HG03025 (cell line): ENCODE data around the gene ANAPC7.
"Not testable (repeated sequence)": the region's sequence is repeated elsewhere in the genome, so short reads cannot be mapped to it uniquely, and the experiment has no call there.

ENCODE experiments used
- ATAC-seq: cut with Tn5 transposase; IDR thresholded peaks from one replicate; pipeline ENCODE4 v1.9.1; 2021; ENCODE audit warnings: mild to moderate bottlenecking, moderate library complexity; ENCODE audit not compliant: unreplicated experiment, low FRiP score

ANAPC7 gene

DNA sequence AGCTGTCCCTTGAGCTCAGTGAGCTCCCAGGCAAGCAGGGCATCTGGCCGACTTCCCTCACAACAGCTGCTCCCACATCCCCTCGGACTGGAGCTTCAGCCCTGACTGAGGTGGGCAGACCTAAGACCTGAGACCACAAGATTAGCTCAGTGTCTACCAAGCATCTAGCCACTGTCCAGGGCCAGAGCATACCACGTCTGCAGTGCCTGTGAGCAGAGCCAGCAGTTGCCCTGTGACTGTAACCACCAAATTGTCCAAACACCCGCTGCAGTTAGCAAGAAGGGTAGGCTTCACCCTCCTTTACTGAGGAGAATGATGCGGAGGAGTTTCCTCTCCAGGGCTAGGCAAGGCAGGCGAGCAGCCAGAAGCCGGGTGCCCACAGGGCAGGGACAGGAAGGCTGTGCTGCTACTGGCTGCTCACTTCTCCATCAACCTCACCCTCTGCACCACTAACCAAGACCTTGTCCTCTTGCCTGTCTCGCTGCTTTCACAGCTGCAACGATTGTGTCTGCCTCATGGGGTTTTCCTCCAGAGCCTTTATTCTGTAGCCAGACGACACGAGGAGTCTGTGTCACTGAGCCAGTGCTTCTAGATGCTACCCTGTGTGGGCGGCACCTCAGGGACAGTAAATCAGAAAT, 53.9 kb downstream of the ANAPC7 start:
- ATAC-seq = no peak

DNA sequence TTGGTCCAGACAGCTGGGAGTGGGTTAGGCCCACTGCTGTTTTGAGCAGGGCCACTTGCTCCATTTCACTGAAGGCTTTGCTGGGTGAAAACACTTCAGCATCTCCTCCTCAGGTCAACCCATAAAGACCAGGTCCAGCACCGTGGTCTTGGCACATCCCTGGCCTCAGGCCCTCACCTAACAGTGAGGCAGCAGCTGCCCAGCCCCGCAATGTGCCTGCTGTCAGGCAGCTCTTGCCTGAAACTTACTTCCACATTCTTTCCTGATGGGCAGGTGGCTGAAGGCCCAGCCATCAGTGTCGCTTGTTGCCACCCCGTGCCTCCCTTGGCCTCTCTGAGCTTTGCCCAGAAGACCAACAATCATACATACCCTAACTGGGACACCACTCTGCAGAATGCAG, 54.4 kb downstream of the ANAPC7 start:
- ATAC-seq = no peak

DNA sequence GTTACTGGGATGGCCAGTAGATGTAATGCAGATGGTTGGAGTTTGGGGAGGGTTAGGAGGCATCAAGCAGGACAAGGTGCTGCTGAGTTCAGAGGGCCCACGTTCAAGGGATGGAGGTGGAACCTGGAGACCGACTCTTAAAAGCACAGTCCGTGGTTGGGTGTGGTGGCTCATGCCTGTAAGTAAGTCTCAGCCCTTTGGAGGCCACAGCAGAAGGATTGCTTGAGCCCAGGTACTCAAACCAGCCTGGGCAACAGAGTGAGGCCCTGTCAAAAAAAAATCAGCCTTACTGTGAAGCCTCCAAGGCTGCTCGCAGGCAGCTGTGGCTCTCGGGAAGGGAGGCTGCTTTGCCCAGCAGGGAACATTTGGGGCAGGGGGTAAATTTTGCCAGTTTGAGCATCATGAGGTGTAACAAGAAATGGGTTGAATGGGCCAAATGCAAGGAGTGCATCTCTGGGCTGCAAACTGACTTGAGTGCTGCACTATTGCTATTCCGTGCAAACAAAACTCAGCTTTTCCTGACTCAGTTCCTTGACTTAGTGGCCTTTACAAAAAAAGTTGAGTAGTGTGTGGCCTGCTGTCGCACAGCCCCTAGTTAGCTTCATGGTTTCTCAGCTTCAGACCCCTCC, 55.0 kb downstream of the ANAPC7 start:
- no peak for ATAC-seq

DNA sequence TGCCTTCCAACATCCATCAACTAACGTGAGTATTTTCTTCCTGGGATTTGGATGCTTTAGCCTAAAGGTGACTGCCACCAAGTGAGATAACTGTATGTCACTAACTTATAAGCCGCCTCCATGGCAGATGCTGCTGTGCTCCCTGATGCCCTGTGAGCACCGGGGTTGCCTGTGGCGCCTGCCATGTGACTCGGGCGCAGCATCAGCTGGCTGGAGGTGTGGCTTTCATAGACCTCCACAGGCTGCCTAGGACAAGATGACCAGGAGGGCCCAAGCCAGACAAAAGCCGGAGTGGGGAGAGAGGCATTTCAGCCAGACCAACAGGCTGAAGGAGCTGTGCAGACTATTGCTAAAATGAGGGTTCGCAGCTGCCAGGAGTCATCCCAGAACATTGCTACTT, 55.7 kb downstream of the ANAPC7 start:
- no peak for ATAC-seq

DNA sequence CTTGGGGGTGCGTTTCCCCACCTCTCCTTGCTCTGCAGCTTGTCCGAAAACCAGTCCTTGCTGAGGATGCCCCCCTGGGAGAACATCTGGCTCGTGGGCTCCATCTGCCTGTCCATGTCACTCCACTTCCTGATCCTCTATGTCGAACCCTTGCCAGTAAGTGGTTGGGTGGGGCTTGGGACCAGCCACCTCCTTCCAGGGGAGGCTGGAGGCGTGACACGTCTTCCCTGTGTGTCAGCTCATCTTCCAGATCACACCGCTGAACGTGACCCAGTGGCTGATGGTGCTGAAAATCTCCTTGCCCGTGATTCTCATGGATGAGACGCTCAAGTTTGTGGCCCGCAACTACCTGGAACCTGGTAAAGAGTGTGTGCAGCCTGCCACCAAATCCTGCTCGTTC, 57.5 kb downstream of the ANAPC7 start:
- no peak for ATAC-seq

DNA sequence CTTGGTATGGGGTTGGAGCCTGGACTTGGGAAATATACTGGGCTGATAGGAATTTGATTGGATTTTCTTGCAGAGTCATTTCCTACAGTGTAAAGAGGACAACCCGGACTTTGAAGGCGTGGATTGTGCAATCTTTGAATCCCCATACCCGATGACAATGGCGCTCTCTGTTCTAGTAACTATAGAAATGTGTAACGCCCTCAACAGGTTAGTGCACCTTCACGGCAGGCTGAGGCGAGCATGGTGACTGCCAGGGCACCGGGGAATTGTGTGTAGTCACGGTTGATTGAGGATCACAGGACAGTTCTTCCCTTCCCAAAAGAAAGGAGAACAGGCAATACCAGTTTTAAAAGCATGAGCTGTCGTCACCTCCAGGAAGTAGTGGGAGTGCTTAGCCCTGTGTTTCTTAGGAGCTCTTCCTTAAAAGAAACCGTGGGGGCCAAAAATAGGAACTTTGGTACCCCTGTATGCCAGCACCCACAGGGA, 58.3 kb downstream of the ANAPC7 start:
- ATAC-seq = no peak

DNA sequence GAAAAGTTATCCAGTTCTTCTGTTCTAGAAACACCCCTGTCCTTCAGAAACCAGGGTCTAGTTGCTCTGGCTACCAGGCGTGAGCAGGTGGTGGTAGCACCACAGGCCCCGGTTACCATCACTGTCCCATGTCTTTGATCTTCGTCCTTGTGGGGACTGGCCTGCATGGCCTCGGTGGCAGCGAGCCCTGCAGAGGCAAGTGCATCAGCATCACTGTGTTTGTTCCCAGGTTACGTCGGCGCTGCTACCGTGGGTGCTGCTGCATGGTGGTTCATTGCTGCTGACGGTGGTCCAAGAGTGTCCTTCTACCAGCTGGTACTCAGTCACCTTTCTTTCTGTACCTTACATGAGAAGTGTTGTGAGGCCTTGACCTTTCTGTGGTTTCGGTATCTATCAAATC, 58.9 kb downstream of the ANAPC7 start:
- ATAC-seq = no peak

DNA sequence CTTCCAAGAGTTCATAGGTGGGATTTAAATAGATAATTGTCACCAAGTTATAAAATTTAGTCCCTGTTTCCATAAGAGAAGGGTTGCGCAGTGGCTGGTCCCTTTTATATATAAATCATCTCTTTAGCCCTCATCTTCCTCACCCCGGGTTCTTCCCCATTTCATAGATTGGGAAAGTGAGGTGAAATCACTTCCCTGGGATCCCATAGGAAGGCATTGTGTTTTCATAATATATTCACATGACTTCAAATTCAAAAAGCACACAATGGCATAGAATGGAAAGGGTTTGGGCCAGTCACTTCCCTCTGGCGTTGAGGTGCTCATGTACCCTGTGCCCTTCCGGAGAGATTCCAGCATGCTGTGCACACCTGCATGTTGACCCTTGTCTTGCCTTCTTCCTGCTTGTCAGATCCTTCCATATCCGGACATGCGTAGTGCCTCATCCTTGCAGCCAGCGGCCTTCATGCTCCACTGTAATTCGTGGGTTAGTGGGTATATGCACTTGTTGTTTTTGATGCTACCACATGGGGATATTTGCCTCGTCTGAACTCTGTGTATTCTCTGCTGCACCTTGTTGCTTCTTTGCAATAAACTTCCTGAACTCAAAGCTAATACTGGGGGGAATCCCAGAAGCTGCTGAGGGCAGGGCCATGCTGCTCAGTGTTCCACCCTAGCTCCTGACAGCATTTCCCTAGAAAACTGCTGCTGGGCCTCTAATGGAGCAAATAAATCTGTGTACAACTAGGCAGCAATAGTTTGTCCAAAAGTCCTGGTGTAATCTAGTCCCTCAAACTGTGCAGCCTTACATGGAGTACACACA, 59.6 kb downstream of the ANAPC7 start:
- no peak for ATAC-seq

DNA sequence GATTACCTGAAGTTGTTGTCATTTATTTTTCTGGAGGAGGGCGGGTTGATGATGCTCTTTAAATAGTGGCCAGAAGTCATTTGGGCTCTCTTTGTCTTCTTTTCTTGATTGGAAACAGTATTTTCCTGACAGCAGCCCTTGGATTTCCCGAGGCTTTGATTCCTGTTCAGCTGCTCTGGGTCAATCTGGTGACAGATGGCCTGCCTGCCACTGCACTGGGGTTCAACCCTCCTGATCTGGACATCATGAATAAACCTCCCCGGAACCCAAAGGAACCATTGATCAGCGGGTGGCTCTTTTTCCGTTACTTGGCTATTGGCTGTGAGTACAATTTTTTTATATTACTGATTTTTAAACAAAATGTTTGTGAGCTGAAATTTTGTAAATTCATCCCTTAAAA, 60.4 kb downstream of the ANAPC7 start:
- no peak for ATAC-seq

DNA sequence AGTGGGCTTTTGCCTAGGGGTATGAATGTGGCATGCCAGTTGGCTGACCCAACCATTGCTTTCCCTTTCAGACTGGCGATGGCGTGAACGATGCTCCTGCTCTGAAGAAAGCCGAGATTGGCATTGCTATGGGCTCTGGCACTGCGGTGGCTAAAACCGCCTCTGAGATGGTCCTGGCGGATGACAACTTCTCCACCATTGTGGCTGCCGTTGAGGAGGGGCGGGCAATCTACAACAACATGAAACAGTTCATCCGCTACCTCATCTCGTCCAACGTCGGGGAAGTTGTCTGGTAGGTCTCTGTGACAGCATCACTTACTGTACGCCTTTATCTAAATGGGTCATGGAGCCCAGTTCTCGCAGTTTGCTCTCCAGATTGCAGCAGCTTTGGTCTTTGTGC, 61.4 kb downstream of the ANAPC7 start:
- no peak for ATAC-seq

DNA sequence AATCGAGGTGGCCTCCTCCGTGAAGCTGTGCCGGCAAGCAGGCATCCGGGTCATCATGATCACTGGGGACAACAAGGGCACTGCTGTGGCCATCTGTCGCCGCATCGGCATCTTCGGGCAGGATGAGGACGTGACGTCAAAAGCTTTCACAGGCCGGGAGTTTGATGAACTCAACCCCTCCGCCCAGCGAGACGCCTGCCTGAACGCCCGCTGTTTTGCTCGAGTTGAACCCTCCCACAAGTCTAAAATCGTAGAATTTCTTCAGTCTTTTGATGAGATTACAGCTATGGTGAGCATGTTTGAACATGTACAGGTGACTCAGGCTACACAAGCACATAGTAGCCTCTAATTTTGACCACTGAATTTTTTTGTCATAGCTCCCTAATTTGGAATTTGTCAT, 62.8 kb downstream of the ANAPC7 start:
- no peak for ATAC-seq

DNA sequence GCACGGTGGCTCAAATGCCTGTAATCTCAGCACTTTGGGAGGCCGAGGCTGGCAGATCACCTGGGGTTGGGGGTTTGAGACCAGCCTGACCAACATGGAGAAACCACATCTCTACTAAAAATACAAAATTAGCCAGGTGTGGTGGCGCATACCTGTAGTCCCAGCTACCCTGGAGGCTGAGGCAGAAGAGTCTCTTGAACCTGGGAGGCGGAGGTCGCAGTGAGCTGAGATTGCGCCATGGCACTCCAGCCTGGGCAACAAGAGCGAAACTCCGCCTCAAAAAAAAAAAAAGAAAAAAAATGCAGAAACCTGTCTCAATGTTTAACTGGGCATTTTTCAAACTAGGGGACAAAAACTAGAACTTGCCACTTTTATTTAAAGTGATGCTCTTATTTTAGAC, 63.2 kb downstream of the ANAPC7 start:
- ATAC-seq = not testable (repeated sequence)

DNA sequence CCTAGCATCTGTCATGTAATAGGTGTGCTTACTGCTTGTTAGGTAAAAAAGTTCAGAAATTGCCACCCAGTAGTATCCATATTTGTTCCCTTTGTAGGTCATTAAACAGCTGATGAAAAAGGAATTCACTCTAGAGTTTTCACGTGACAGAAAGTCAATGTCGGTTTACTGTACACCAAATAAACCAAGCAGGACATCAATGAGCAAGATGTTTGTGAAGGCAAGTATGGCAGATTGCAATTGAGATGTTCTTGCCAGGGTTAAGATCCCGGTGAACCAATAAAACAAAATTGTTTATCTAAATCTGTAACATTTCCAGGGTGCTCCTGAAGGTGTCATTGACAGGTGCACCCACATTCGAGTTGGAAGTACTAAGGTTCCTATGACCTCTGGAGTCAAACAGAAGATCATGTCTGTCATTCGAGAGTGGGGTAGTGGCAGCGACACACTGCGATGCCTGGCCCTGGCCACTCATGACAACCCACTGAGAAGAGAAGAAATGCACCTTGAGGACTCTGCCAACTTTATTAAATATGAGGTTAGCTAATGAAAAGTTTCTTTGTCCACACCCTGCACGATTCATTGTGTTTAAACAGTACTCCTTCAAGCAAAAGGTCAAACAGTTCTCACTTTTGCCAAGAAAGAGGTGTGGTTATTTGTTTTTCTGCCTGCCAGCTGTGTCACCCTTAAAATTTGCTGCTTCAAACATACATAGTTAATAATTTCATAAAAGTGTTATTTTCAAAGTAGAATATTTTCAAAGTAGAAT, 64.1 kb downstream of the ANAPC7 start:
- ATAC-seq = no peak

DNA sequence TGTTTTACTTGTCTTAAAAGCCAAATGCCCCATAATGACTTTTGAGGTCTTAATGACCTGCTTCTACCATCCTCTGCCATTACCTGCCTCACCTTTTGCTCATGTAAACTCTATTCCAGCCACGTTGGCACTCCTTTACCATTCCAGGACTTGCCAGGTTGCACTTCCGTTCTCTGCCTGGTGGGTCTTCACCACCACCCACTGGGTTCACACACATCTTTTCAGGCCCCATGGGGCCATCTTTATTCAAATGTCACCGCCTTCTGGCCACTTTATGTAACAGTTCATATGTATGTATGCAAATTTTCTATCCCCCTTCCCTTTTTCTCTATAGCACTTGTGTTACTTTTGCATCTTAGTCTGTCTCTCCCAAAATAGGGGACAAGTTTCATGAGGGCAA, 64.8 kb downstream of the ANAPC7 start:
- ATAC-seq = no peak

DNA sequence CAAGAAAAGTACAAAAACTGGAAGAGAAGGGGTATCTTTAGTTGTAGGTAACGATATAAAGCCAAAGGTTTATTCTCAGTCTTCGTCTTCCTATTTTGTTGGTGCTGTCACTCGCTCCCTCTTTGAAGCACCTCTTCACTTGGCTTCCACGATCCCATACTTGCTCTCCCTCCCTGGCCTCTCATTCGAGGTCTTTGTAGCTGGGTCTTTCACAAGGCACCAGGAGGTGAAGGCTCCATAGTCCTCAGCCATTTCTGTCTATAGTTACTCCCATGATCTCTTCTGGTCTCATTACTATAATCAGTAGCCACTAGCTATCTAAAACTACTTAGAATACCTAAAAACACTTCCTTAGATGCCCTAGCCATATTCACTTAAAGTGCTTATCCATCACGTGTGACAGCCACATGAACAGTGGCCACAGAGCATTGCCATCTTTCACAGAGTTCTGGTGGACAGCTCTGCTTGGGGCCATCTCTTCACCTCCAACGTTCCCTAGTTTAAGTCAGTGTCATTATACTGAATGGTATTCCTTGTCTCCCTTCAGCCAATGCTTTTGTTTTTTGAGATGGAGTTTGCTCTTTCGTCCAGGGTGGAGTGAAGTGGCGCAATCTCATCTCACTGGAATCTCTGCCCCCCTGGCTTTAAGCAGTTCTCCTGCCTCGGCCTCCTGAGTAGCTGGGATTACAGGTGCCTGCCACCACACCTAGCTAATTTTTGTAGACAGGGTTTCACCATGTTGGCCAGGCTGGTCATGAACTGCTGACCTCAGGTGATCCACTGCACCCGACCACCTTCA, 65.4 kb downstream of the ANAPC7 start:
- no peak for ATAC-seq

DNA sequence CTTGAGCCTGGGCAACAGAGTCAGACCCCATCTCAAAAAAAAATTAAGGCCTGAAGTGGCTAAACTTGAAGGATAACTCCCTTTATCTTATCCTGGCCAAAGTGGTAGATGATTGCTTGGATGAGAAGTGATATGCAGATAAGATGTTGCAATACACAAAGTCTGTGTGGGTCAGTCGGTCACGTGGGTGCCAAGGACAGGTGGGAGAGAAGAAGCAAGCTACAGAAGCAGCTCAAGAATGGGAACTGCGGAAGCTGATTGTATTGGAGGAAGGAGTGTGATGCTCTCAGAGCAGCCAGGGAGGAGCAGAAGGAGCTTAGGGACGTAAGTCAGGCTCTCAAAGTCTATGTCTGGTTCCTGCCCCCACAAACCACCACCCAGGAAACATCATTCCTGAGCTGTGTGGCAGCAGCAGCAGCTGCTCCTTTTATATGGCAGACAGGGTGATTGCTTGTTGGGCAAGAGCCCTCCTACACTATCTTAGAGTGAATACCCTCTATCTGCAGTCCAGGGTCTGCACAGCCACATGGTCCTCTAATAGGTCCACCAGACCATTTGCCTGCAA, 67.9 kb downstream of the ANAPC7 start:
- ATAC-seq = no peak

DNA sequence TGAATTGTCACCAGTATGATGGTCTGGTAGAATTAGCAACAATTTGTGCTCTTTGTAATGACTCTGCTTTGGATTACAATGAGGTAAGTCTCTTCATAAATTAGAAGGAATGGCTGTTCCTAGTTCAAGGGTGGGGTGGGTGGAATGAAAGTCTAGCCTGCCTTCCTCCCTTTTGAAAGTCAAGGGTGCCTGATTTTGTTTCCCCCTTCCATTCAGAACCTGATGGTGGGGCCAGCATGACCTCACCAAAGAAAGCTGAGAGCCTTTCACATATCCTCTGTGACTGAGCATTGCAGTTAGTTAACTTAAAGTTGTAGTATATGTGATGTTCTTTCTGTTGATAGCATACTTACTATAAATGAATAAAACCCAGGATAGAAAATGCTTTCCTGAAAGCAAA, 70.3 kb downstream of the ANAPC7 start:
- ATAC-seq = no peak

DNA sequence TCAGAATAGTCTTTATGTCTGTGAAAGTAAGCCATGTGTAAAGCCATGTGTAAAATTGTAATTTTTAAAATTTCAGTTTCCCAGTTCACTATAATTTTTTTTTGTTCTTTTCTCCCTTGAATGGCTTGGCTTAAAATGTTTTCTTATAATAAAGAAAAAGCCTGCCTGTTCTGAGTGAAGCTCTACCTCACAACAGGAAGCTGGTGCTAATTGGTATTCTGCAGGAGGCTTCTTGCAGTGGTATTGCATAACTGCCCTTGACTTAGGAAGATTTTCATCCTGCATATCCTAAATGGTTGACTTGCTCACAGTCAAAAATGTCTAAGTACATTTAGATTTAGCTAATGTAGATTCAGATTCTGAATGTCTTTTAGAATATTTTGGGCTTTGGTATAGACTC, 73.0 kb downstream of the ANAPC7 start:
- no peak for ATAC-seq

DNA sequence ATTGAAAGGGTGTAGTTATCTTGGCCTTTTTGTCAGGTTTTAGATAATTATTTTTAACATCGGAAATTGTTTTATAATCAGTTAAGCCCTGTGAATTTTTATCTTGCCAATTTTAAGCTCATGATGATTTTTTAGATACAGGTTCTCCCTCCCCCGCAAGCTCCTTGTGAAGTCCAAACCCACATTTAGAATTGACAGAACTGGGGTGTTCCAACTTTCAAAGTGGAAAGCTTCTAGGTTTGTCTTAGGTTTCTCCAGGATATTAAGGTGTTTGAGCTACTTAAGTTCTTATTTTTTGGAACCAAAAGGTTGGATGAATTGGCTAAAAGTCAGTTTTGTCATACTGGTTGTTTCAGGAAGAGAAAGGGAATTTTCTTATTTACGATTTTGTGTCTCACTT, 73.4 kb downstream of the ANAPC7 start:
- no peak for ATAC-seq

DNA sequence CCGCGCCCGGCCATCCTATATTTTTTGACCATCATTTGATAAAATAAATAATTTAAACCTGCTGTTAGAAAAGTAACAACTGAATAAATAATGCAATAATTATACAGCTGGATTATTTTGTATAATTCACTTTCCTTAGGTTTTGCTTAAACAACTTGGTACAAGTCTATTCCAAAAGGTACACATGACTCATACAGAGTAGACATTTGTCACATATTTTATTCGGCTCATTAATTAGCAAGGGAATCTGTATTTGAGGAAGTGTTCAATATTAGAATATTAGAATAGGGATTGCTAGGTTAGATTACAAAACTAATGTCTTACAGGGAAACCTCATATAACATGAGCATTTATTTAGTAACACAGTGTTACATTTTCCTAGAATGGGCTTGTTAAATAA, 73.8 kb downstream of the ANAPC7 start:
- no peak for ATAC-seq
